Fibroblast of the aortic adventitia (primary cell): ENCODE results near the gene EID2. TPM values are rescaled to one million over a fixed set of nuclear protein-coding genes. Genes with fewer than 3 reads are reported as not detected.

ENCODE experiments used
- DNase-seq: peaks from one replicate; pipeline ENCODE4 v3.0.0-alpha.2; 2010; ENCODE audit warnings: low read depth
- H3K4me3 ChIP-seq: 2 replicates; pipeline ENCODE4 v1.5.1; 2011; ENCODE audit warnings: low read depth, mild to moderate bottlenecking, control low read depth, low read length, moderate library complexity
- total RNA-seq: library from RNA; depleted of rRNA; stranded (reverse); fragments of >200 nt; gene quantifications from 2 replicates; pipeline ENCODE4 v1.2.3, GENCODE V29; 2012; ENCODE audit warnings: low replicate concordance
- TF ChIP-seq, protein P1 (sequence below): IDR thresholded peaks from 2 replicates; pipeline ENCODE4 v1.5.1; 2011; ENCODE audit warnings: mild to moderate bottlenecking, low read length, control low read depth, inconsistent platforms; ENCODE audit not compliant: insufficient read depth

The EID2 gene
- total RNA-seq, 1 donor: 5.7 TPM

DNA sequence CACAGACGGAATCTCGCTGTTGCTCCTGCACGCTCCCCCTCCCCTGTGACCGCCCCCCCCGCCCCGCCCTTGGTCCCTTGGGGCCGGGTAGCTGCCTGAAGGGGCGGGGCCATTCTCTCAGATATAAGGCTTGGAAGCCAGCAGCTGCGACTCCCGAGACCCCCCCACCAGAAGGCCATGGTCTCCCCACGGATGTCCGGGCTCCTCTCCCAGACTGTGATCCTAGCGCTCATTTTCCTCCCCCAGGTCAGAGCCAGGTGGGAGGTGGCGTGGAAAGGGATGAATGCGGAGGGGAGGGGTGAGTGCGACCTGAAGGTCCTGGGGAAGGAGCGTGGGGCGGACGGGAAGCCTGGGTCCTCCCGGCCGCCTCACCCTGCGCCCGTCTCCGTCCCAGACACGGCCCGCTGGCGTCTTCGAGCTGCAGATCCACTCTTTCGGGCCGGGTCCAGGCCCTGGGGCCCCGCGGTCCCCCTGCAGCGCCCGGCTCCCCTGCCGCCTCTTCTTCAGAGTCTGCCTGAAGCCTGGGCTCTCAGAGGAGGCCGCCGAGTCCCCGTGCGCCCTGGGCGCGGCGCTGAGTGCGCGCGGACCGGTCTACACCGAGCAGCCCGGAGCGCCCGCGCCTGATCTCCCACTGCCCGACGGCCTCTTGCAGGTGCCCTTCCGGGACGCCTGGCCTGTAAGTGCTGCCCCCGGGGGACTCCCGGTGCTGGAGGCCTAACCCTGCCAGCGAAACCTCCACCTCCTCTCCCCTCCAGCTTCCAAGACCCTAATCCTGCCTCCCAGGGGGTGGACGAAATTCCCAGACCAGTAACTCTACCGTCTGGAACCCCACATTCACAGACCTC, 40.9 kb downstream of the EID2 start, which contains the start of gene DLL3:
TSS of gene DLL3 (plus strand) at position 150 of the 845 bp plus-strand sequence. CDS start at position 178, 28 bp downstream.
- peak within 1 kb of the TSS; percentile 31 for H3K4me3 ChIP-seq
- TF ChIP-seq, protein P1, sequence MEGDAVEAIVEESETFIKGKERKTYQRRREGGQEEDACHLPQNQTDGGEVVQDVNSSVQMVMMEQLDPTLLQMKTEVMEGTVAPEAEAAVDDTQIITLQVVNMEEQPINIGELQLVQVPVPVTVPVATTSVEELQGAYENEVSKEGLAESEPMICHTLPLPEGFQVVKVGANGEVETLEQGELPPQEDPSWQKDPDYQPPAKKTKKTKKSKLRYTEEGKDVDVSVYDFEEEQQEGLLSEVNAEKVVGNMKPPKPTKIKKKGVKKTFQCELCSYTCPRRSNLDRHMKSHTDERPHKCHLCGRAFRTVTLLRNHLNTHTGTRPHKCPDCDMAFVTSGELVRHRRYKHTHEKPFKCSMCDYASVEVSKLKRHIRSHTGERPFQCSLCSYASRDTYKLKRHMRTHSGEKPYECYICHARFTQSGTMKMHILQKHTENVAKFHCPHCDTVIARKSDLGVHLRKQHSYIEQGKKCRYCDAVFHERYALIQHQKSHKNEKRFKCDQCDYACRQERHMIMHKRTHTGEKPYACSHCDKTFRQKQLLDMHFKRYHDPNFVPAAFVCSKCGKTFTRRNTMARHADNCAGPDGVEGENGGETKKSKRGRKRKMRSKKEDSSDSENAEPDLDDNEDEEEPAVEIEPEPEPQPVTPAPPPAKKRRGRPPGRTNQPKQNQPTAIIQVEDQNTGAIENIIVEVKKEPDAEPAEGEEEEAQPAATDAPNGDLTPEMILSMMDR: no peak
- no peak for DNase-seq

DNA sequence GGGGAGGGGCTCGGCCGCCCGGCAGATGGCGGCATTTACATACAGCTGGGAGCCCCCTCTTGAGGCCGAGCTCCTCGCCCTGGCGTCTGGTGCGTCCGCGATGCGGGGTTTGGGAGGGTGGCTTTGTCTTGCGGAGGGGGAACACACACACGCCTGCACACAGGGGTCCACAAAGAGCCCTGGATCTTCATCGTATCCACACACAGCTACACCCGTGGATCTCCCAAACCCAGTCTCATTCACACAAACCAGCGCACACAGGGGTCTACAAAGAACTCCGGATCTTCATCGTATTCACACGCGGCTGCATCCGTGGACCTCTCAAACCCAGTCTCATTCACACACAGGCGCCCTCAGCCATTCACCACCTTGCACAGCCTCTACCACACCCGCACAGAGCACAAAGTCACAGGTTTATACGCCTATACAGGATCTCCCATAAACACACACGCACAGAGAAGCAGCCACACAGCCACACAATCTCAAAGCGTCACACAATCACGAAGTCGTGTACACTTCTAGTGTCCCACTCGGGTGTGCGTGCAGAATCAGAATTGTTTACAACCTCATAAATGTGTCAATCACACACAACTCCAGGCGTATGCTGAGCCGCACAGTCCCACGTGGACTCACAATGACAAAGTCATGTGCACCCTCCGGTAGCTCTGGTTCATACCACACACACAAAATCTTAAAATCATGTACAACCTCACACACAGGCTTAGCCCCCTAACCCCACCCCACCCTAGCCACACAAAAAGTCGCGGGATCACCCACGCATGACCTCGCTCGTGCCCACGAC, 41.8 kb downstream of the EID2 start:
- TF ChIP-seq, protein P1: peak; percentile 40
- H3K4me3 ChIP-seq: peak overlapping the region; percentile 31
- peak; percentile 20 for DNase-seq

DNA sequence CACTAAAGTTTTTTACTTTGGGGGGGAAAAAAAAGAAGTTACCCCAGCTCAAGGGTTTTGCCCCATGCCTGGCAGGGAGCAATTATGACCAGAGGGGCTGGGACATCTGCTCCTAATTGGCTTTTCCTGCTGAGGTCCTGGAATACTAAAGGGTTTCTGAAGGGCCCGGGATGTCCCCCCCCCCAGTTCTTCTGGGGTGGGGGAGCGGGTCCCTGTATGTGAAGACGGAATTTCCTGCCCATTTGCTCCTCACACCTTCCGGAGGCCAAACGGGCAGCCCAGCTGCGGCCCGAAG, 42.3 kb downstream of the EID2 start:
- no peak for DNase-seq
- H3K4me3 ChIP-seq: no peak overlapping the region

DNA sequence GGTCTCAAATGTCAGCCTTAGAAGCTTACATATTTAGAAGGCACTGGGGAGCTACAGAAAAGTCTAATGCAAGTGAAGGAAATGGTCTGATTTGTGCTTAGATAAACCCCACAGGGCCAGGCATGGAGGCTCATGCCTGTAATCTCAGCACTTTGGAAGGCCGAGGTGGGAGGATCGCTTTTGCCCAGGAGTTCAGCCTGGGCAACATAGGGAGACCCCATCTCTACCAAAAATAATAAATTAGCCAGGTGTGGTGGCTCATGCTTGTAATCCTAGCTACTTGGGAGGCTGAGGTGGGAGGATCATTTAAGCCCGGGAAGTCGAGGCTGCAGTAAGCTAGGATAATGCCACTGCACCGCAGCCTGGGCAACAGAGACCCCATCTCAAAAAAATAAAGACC, 43.9 kb downstream of the EID2 start:
- DNase-seq: no peak
- TF ChIP-seq, protein P1: no peak
- H3K4me3 ChIP-seq: no peak overlapping the region

More for the DNA sequence above, 42.3 kb downstream of the EID2 start:
- TF ChIP-seq, protein P1: no peak

DNA sequence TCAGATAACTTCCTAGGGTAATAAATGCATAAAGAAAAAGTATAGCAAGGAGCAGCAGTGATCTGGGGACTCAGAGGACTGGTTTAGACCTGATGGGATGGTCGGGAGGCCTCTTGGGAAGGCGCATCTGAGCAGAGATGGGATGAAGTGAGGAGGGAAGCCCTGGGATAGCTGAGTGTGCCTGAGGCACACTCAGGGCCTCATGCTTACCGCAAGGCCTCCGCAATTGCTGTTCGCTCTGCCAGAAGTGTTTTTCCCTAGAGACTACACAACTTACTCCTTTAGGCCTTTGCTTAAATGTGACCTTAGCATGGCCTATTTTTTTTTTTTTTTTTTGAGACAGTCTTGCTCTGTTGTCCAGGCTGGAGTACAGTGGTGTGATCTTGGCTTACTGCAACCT, 45.3 kb downstream of the EID2 start:
- TF ChIP-seq, protein P1: no peak
- H3K4me3 ChIP-seq: no peak overlapping the region
- DNase-seq: no peak

DNA sequence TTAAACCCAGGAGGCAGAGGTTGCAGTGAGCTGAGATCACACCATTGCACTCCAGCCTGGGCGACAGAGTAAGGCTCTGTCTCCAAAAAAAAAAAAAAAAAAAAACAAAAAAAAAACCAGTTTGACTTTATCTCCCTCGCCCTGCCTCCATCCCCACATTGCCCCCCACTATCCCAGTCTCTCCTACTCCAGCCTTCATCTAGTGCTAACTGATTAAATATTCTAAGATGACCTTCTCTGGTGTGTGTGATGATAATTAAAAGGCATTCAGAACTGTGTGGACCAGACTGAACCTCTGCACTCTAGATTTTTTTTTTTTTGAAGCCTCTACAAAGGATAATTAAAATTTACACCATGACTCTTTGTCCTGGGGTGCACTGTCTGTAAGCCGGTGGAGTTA, 47.2 kb downstream of the EID2 start:
- DNase-seq: no peak
- no peak overlapping the region for H3K4me3 ChIP-seq
- TF ChIP-seq, protein P1: no peak
